Suprapubic skin (tissue), 4 donors: ENCODE results near the gene CNNM4. TPM values are rescaled to one million over a fixed set of nuclear protein-coding genes. Genes with fewer than 3 reads are reported as not detected.

ENCODE experiments used
- DNase-seq, 2 donors: peaks; one replicate each; pipeline ENCODE4 v3.0.0-alpha.2; 2019; ENCODE audit warnings: low spot score in 2 of 2
- H3K27ac ChIP-seq: fragments of 200-600 bp; sonication (generic); one replicate; pipeline ENCODE4 v1.5.1; 2019
- H3K27me3 ChIP-seq: fragments of 200-600 bp; sonication (generic); one replicate; pipeline ENCODE4 v1.5.1; 2019
- H3K36me3 ChIP-seq: fragments of 200-600 bp; sonication (generic); one replicate; pipeline ENCODE4 v1.5.1; 2019
- H3K4me1 ChIP-seq: fragments of 200-600 bp; sonication (generic); one replicate; pipeline ENCODE4 v1.5.1; 2019
- H3K4me3 ChIP-seq: fragments of 200-600 bp; sonication (generic); one replicate; pipeline ENCODE4 v1.5.1; 2019; ENCODE audit warnings: mild to moderate bottlenecking
- H3K9me3 ChIP-seq: fragments of 200-600 bp; sonication (generic); one replicate; pipeline ENCODE4 v1.5.1; 2019
- CTCF ChIP-seq, 2 donors: fragments of 200-600 bp in 1 of 2; fragments of 450-650 bp in 1 of 2; sonication (generic) in 1 of 2; IDR thresholded peaks; one replicate each; pipeline ENCODE4 v1.5.1; 2016 to 2019; ENCODE audit warnings: antibody characterized with exemption in 2 of 2, mild to moderate bottlenecking in 1 of 2, moderate library complexity in 1 of 2
- EP300 ChIP-seq: sonication (generic); formaldehyde crosslinking; IDR thresholded peaks from one replicate; pipeline ENCODE4 v1.6.1; 2017; ENCODE audit warnings: antibody characterized with exemption
- POLR2A ChIP-seq, 2 donors: fragments of 450-650 bp; IDR thresholded peaks; one replicate each; pipeline ENCODE4 v1.6.1; 2017; ENCODE audit warnings: antibody characterized with exemption in 2 of 2, mild to moderate bottlenecking in 2 of 2, moderate library complexity in 2 of 2
- POLR2AphosphoS5 ChIP-seq, 3 donors: sonication (generic); formaldehyde crosslinking; IDR thresholded peaks; one replicate each; pipeline ENCODE4 v1.6.1; 2017; ENCODE audit warnings: antibody characterized with exemption in 3 of 3
- WGBS: methylation state at CpG from one replicate; pipeline ENCODE4 v1.1.5; 2018; 5-methylcytosine and 5-hydroxymethylcytosine counted together
- total RNA-seq, 4 donors: library from RNA; depleted of rRNA; stranded (reverse); fragments of >200 nt; gene quantifications; one replicate each; pipeline ENCODE4 v1.1.0, GENCODE V29; 2016

CNNM4 gene
- total RNA-seq, 4 donors from 2014 or later = 14.9 to 18.9 (median 16.3) TPM

DNA sequence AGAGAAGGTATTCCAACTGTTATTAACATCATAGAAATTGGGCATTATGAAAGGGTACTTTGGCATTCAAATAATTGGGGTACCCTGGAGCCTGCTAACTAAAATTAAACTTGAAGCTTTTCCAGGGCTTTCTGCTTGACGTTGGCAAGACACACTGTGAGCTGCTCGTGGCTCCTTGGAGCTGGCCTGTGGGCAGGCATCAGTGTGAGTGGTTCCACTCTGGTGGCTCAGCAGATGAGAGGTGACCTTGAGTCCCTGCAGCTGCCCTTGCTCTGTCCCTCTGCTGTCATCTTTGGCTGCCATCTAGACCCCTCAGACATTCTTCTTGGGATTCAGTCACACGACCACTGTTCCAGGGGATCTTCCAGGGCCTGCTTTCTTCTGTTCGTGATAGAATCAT is 62.1 kb downstream of the CNNM4 start:
- no peak for TF ChIP-seq POLR2A (IDR thresholded peaks at IDR 0.05)
- TF ChIP-seq CTCF (IDR thresholded peaks at IDR 0.05) = no peak
- no peak for TF ChIP-seq EP300
- TF ChIP-seq POLR2AphosphoS5 (IDR thresholded peaks at IDR 0.05) = no peak
- H3K4me3 ChIP-seq = no peak overlapping the region
- H3K9me3 ChIP-seq = no peaks in the 10 kb centered on the region
- 69% methylated on average over 4 of the region's 4 CpGs for WGBS
- peaks cover 37% of the 10 kb centered on the region for H3K36me3 ChIP-seq
- no peaks in the 10 kb centered on the region for H3K27me3 ChIP-seq
- no peak for DNase-seq
- H3K27ac ChIP-seq = no peak overlapping the region
- H3K4me1 ChIP-seq = peaks cover 16% of the 10 kb centered on the region

DNA sequence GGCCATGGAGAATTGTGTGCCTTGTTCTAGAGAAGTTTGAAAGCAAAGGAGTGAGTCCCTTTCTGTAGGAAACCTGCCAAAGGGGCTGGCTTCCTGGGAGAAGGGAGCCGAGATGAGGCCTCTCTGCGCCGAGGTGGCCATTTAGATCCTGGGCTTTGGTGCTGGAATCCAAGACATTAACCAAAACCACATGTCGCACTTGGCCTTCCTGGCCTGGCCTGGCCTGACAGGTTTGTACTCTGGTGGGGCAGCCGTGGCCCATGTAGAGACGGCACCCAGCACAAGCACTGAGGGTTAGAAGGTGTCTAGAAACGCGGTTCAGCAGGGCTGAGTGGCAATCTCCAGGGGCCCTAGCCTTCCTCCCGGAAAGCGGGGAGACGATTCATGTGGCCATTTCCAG is 62.5 kb downstream of the CNNM4 start:
- no peaks in the 10 kb centered on the region for H3K9me3 ChIP-seq
- H3K4me3 ChIP-seq = no peak overlapping the region
- no peaks in the 10 kb centered on the region for H3K27me3 ChIP-seq
- 91% methylated on average over 6 of the region's 11 CpGs for WGBS
- H3K27ac ChIP-seq = no peak overlapping the region
- TF ChIP-seq CTCF (IDR thresholded peaks at IDR 0.05) (no peak), EP300 (no peak), POLR2AphosphoS5 (IDR thresholded peaks at IDR 0.05) (no peak), POLR2A (IDR thresholded peaks at IDR 0.05) (no peak)
- H3K4me1 ChIP-seq = peaks cover 12% of the 10 kb centered on the region
- peaks cover 41% of the 10 kb centered on the region for H3K36me3 ChIP-seq
- DNase-seq = no peak

DNA sequence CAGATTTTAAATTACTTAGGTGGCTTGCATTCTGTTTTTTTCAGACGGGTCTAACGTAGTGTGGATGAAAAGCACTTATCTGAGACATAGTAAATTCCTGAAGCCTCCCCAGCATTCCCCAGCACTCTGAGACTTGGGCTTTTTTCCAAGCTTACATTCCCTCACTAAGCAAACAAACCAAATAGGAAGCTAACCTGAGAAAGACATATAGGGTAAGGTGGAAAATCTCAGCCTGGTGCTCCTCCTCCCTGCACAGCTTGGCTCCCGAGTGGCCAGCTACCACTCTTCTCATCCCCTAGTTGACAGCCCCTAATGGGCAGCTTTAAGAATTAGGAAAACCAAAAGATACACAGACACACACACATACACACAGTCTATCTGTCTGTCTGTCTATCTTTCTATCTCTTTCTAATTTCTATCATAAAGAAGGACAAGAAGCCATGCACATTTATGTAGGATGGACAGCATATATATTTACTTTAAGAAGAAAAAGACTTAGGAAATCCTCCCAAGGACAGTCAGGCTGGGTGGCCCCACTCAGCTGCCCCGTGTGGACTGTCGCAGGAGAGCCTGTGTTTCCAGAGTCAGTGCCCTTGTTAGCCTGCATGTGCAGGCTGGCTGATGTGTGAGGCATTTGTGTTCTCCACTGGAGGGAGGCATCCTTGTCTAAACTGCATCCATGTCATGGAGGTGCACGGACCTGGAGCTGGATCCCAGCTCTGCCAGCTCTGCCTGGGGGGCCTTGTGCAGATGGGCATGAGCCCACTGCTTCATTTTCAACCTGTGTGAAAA is 63.6 kb downstream of the CNNM4 start:
- H3K9me3 ChIP-seq = no peaks in the 10 kb centered on the region
- H3K36me3 ChIP-seq = peaks cover 51% of the 10 kb centered on the region
- H3K4me3 ChIP-seq = no peak overlapping the region
- H3K4me1 ChIP-seq = peaks cover 3% of the 10 kb centered on the region
- TF ChIP-seq EP300 (no peak), CTCF (IDR thresholded peaks at IDR 0.05) (no peak), POLR2AphosphoS5 (IDR thresholded peaks at IDR 0.05) (no peak), POLR2A (IDR thresholded peaks at IDR 0.05) (no peak)
- no peak overlapping the region for H3K27ac ChIP-seq
- H3K27me3 ChIP-seq = no peaks in the 10 kb centered on the region
- DNase-seq = no peak
- WGBS = 77% methylated on average over 6 of the region's 6 CpGs

GRCh38 chr2:96825057-96825456 is 64.4 kb downstream of the CNNM4 start:
- no peaks in the 10 kb centered on the region for H3K27me3 ChIP-seq
- no peak overlapping the region for H3K27ac ChIP-seq
- no peak overlapping the region for H3K4me3 ChIP-seq
- WGBS = 98% methylated on average over 6 of the region's 14 CpGs
- TF ChIP-seq CTCF (IDR thresholded peaks at IDR 0.05) = no peak
- no peak for TF ChIP-seq POLR2AphosphoS5 (IDR thresholded peaks at IDR 0.05)
- TF ChIP-seq POLR2A (IDR thresholded peaks at IDR 0.05) = no peak
- no peak for TF ChIP-seq EP300
- DNase-seq = no peak
- H3K9me3 ChIP-seq = no peaks in the 10 kb centered on the region
- no peaks in the 10 kb centered on the region for H3K4me1 ChIP-seq
- H3K36me3 ChIP-seq = peaks cover 59% of the 10 kb centered on the region

GRCh38 chr2:96826546-96827278 is 66.0 kb downstream of the CNNM4 start:
- WGBS = 88% methylated on average over 20 of the region's 22 CpGs
- Histone ChIP-seq H3K4me3 (no peak overlapping the region), H3K9me3 (no peaks in the 10 kb centered on the region), H3K4me1 (peaks cover 1% of the 10 kb centered on the region), H3K27ac (no peak overlapping the region), H3K36me3 (peaks cover 73% of the 10 kb centered on the region), H3K27me3 (no peaks in the 10 kb centered on the region)
- no peak for DNase-seq
- TF ChIP-seq POLR2A (IDR thresholded peaks at IDR 0.05) (no peak), POLR2AphosphoS5 (IDR thresholded peaks at IDR 0.05) (no peak), CTCF (IDR thresholded peaks at IDR 0.05) (no peak), EP300 (no peak)
